Kidney (tissue), 22 donors: Measurements from ENCODE around the gene CARD9. TPM values are rescaled to one million over a fixed set of nuclear protein-coding genes. Genes with fewer than 3 reads are reported as not detected.

Experiments
- DNase-seq, 5 donors: peaks; one replicate each; pipeline ENCODE4 v3.0.0-alpha.2; 2013 to 2020
- FAIRE-seq: peaks from 2 replicates; lab custom pipeline; 2012; peaks lifted over from hg19 to GRCh38; lab: Jason Lieb, UNC
- H3K27ac ChIP-seq, 2 donors: one replicate each; pipeline ENCODE4 v1.7.0; 2013; ENCODE audit warnings: low read depth in 2 of 2, low read length in 2 of 2, inconsistent platforms in 1 of 2
- H3K27me3 ChIP-seq: one replicate; pipeline ENCODE4 v1.7.1; 2013; ENCODE audit warnings: low read length, inconsistent platforms; ENCODE audit not compliant: control insufficient read depth, insufficient read depth
- H3K36me3 ChIP-seq, 3 donors: one replicate each; pipeline versions ENCODE4 v1.7.0 to v1.7.1; 2013; ENCODE audit warnings: low read length in 3 of 3, control low read depth in 1 of 3, inconsistent platforms in 1 of 3; ENCODE audit not compliant: insufficient read depth in 3 of 3, control insufficient read depth in 2 of 3
- H3K4me1 ChIP-seq, 3 donors: one replicate each; pipeline versions ENCODE4 v1.7.0 to v1.7.1; 2013; ENCODE audit warnings: low read length in 3 of 3, inconsistent platforms in 1 of 3, low read depth in 1 of 3; ENCODE audit not compliant: control insufficient read depth in 2 of 3, insufficient read depth in 2 of 3
- H3K4me3 ChIP-seq, 3 donors: one replicate each; pipeline versions ENCODE4 v1.7.0 to v1.8.1; 2013; ENCODE audit warnings: low read length in 3 of 3, control low read depth in 1 of 3, inconsistent platforms in 1 of 3
- H3K9ac ChIP-seq, 3 donors: one replicate each; pipeline versions ENCODE4 v1.7.0 to v1.7.1; 2013; ENCODE audit warnings: low read length in 3 of 3, control low read depth in 1 of 3, inconsistent platforms in 1 of 3
- H3K9me3 ChIP-seq, 3 donors: one replicate each; pipeline versions ENCODE4 v1.7.0 to v1.7.1; 2013; ENCODE audit warnings: low read length in 3 of 3, control low read depth in 1 of 3, inconsistent platforms in 1 of 3; ENCODE audit not compliant: control insufficient read depth in 2 of 3, insufficient read depth in 1 of 3
- CTCF ChIP-seq: IDR thresholded peaks from 3 replicates; pipeline ENCODE4 v1.5.1; 2012; ENCODE audit warnings: mild to moderate bottlenecking, moderate library complexity, borderline replicate concordance; ENCODE audit not compliant: insufficient read depth; ENCODE audit errors: extremely low read depth
- intact Hi-C: fragments of 100-400 bp; cut with DNase I; formaldehyde crosslinking; loops from one replicate; pipeline ENCODE4 v1.11.1; 2022
- long read RNA-seq, 10 donors: library from polyadenylated mRNA in 1 of 10; unstranded in 1 of 10; transcript quantifications; one replicate each; pipeline ENCODE4 v2.0.0 and lab custom pipeline, GENCODE V29; 2021 to 2026
- polyA plus RNA-seq: library from polyadenylated mRNA; stranded (reverse); fragments of 350-450 nt; fragmentation: Illumina TruSeq; extraction: RNeasy Lipid Tissue Mini Kit (QIAGEN cat#74804); gene quantifications from one replicate; pipeline ENCODE4 v1.2.3, GENCODE V29; 2014; ENCODE audit warnings: low read depth, low replicate concordance; ENCODE audit not compliant: insufficient read depth
- total RNA-seq: library from RNA; stranded (reverse); fragmentation: NEBNext Ultra II Directional; extraction: Animal tissue kit (Norgen Biotek cat#: 25700); gene quantifications from one replicate; pipeline ENCODE4 v1.2.1, GENCODE V29; 2021
- donor health status: control.
- donor health status: control.
- donor health status: control.
- donor health status: control.
- donor health status: control.
- donor health status: DM: yes; HTN: yes; CAD: no.
- donor health status: Normal renal cell carcinoma (clear cell type).

The CARD9 gene, protein sequence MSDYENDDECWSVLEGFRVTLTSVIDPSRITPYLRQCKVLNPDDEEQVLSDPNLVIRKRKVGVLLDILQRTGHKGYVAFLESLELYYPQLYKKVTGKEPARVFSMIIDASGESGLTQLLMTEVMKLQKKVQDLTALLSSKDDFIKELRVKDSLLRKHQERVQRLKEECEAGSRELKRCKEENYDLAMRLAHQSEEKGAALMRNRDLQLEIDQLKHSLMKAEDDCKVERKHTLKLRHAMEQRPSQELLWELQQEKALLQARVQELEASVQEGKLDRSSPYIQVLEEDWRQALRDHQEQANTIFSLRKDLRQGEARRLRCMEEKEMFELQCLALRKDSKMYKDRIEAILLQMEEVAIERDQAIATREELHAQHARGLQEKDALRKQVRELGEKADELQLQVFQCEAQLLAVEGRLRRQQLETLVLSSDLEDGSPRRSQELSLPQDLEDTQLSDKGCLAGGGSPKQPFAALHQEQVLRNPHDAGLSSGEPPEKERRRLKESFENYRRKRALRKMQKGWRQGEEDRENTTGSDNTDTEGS
- total RNA-seq (7.0 TPM), polyA plus RNA-seq (1.5 TPM)
- long read RNA-seq, donor 1 = 0 reads
- long read RNA-seq, donor 2 = 0 reads
- long read RNA-seq, donor 3 = 0 reads
- long read RNA-seq, donor 4 = 0 reads
- long read RNA-seq, donor 5 = 0 reads
- long read RNA-seq, donor 6 = 0 reads
- long read RNA-seq, donor 7, partial matches to known transcripts = 2 of 9 reads
- long read RNA-seq, donor 7, other reads (novel, unspliced or antisense) = 5 of 9 reads
- long read RNA-seq, donor 8 = 0 reads
- long read RNA-seq, donor 9 = 0 reads
- long read RNA-seq, donor 10 = 0 reads

DNA sequence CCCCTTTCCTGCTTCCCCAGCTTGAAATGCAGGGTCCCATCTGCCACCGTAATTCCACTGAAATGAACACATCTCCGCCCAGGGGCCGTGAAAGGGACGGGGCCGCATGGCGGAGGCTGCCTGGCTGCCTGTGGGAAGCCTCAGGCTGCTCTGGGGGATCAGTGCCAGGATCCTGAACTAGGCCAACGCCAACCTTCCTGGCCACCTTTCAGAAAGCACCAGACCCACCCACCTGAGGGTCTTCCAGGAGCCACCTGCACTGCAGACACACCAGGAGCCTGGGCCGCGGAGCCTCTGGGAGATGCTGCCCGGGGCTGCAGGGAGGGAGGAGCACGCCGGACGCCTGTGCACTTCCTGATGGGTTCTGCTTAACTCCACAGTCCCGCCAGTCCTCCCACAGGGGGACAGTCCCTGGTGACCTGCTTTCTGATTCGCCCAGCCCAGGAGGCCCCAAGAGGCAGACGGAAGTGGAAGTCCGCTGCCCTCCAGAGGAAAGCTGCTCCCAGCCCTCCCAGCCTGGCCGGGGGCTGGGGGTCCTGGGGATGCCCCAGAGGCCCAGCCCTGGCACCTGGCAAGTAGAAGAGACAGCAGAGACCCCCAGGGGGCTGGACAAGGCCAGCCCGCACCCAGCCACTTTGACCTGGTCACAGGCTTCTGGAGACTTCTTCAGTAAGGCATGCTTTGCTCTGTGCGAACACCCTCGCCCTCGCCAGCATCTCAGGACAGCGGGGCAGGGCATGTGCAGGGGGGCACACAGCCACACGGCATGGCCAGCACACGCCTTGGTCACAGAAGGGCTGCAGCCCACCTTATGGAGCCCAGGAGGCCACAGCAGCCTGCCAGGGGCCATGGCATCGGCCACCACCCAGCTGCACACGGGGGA is at the start of gene CARD9:
Gene CARD9 (minus strand): TSS at position 370 of the 883 bp plus-strand sequence. CDS start 1,591 bp downstream, outside the sequence.
- Histone ChIP-seq H3K27ac (no peak within 1 kb of the TSS), H3K4me3 (no peak within 1 kb of the TSS), H3K9ac (no peak within 1 kb of the TSS), H3K9me3 (no peaks in the 10 kb centered on the region), H3K36me3 (no peaks in the 10 kb centered on the region), H3K27me3 (no peaks in the 10 kb centered on the region), H3K4me1 (peaks cover 0 to 13% (median 3%) of the 10 kb centered on the region in 3 donors)
- TF ChIP-seq CTCF = no peak
- peak in 2 of 5 donors; percentile 55 to 59 for DNase-seq
- intact Hi-C loops = no loop called here
- no peak for FAIRE-seq

GRCh38 chr9:136422876-136423275 is 49.4 kb upstream of the CARD9 start:
- peaks cover 2 to 49% (median 22%) of the 10 kb centered on the region in 3 donors for H3K36me3 ChIP-seq

More at GRCh38 chr9:136422876-136423275, 49.4 kb upstream of the CARD9 start:
- DNase-seq (no peak), FAIRE-seq (no peak)
- H3K27me3 ChIP-seq = no peaks in the 10 kb centered on the region
- no peak overlapping the region for H3K9ac ChIP-seq
- no peaks in the 10 kb centered on the region for H3K9me3 ChIP-seq
- no peak overlapping the region for H3K4me3 ChIP-seq
- intact Hi-C loops = no loop called here
- TF ChIP-seq CTCF = no peak
- no peaks in the 10 kb centered on the region for H3K4me1 ChIP-seq
- H3K27ac ChIP-seq = no peak overlapping the region
